SW480 (cell line): ENCODE measurements around the gene OLFM1.

ENCODE experiments used
- DNase-seq: peaks from one replicate; pipeline ENCODE4 v3.0.0-alpha.2; 2016; ENCODE audit warnings: low spot score

OLFM1 gene

GRCh38 chr9:135087489-135087792 lies at the start of gene OLFM1:
OLFM1 (plus strand) TSS chr9:135087668; CDS start chr9:135087990, 322 bp downstream.
- peak; percentile 75 for DNase-seq

GRCh38 chr9:135038331-135038730 lies 49.1 kb upstream of the OLFM1 start:
- DNase-seq, result no peak

GRCh38 chr9:135038826-135039225 lies 48.6 kb upstream of the OLFM1 start:
- DNase-seq, result no peak

- DNase-seq, result no peak
These were observed 48.1 kb upstream of the OLFM1 start for GRCh38 chr9:135039266-135039870.

- no peak for DNase-seq
These were observed 47.4 kb upstream of the OLFM1 start for GRCh38 chr9:135039916-135040645.

GRCh38 chr9:135040892-135041291 lies 46.6 kb upstream of the OLFM1 start:
- no peak for DNase-seq

GRCh38 chr9:135043345-135043744 lies 44.1 kb upstream of the OLFM1 start:
- no peak for DNase-seq

GRCh38 chr9:135045264-135045927 lies 42.1 kb upstream of the OLFM1 start:
- no peak for DNase-seq

GRCh38 chr9:135045928-135046738 lies 41.3 kb upstream of the OLFM1 start:
- DNase-seq, result no peak

- DNase-seq, result no peak
These were observed 40.6 kb upstream of the OLFM1 start for GRCh38 chr9:135046739-135047350.

- DNase-seq, result no peak
These were observed 39.9 kb upstream of the OLFM1 start for GRCh38 chr9:135047521-135047920.

GRCh38 chr9:135048046-135048757 lies 39.3 kb upstream of the OLFM1 start:
- DNase-seq, result no peak

GRCh38 chr9:135048758-135049444 lies 38.6 kb upstream of the OLFM1 start:
- DNase-seq, result no peak

GRCh38 chr9:135049460-135049859 lies 38.0 kb upstream of the OLFM1 start:
- no peak for DNase-seq

- DNase-seq, result no peak
These were observed 37.1 kb upstream of the OLFM1 start for GRCh38 chr9:135050072-135050990.

- no peak for DNase-seq
These were observed 36.0 kb upstream of the OLFM1 start for GRCh38 chr9:135051316-135052038.

GRCh38 chr9:135053133-135053532 lies 34.3 kb upstream of the OLFM1 start:
- no peak for DNase-seq

GRCh38 chr9:135055181-135055580 lies 32.3 kb upstream of the OLFM1 start:
- DNase-seq, result no peak

- peak; percentile 17 for DNase-seq
These were observed 30.9 kb upstream of the OLFM1 start for GRCh38 chr9:135056541-135056940.
